Neural crest cell (in vitro differentiated cells): ENCODE measurements around the gene AGPAT4. TPM values are rescaled to one million over a fixed set of nuclear protein-coding genes. Genes with fewer than 3 reads are reported as not detected.

Experiments
- DNase-seq: peaks from one replicate; pipeline ENCODE4 v3.0.0; 2021; ENCODE audit warnings: low read depth, mixed read lengths, low spot score
- H3K27ac Mint-ChIP-seq: one replicate; pipeline ENCODE4 v1.8.0; 2021; ENCODE audit warnings: mild to moderate bottlenecking, mixed read lengths; ENCODE audit not compliant: unreplicated experiment
- H3K27me3 Mint-ChIP-seq: 2 replicates; pipeline ENCODE4 v1.8.0; 2021; ENCODE audit warnings: low read depth, mild to moderate bottlenecking, mixed read lengths
- H3K36me3 Mint-ChIP-seq: 2 replicates; pipeline ENCODE4 v1.8.0; 2021; ENCODE audit warnings: low read depth, mild to moderate bottlenecking, mixed read lengths
- H3K4me1 Mint-ChIP-seq: 2 replicates; pipeline ENCODE4 v1.8.0; 2021; ENCODE audit warnings: mixed read lengths
- H3K4me3 Mint-ChIP-seq: one replicate; pipeline ENCODE4 v1.8.0; 2021; ENCODE audit warnings: mild to moderate bottlenecking, mixed read lengths
- H3K9me3 Mint-ChIP-seq: 2 replicates; pipeline ENCODE4 v1.8.0; 2021; ENCODE audit warnings: mixed read lengths
- total RNA-seq: library from RNA; stranded (reverse); gene quantifications from 2 replicates; pipeline ENCODE4 v1.2.1, GENCODE V29; 2021
- TF ChIP-seq, protein P1 (sequence below): fragments of 200-600 bp; sonication (generic); conservative IDR thresholded peaks from 2 replicates; pipeline ENCODE4 v1.5.0; 2021; ENCODE audit warnings: antibody characterized with exemption, mild to moderate bottlenecking

Gene AGPAT4
- total RNA-seq, 1 donor from 2014 or later = 37.6 TPM

DNA sequence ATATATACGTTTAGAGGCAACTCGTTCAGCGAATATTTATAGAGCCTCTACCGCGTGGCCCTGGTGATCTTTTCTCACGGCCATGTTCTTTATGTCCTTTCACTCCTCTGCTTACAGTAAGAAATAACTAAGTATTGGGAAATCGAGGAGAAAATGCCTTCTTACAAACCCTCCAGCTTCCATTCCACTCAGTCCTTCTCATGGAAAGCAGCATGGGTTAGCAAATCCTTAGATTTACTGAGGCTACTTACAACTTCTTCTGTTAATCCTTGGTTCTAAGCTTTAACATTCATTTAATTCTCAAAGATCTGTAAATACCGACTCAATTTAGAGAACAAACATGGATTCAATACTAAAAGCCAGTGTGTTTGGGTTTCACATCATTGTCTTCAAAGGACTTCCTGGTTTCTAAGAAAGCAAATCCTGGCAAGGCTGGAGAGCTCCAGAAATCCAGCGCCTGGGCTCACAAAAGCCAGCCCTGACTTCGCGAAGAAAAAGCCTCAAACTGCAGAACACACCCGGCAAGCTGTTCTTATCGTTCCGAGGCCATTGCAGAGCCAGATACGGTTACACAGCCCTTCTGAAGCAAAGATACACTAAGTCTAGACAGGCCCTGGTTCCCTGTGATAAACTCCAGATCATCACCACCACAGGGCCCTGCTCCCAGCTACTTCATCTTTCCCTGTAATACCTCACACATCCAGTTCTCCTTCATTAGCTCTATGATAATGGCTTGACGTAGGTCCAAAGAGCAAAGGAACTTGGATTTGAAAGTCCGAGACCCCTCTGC lies 19.2 kb downstream of the AGPAT4 start:
- H3K27me3 Mint-ChIP-seq = no peaks in the 10 kb centered on the region
- peaks cover 3% of the 10 kb centered on the region for H3K9me3 Mint-ChIP-seq
- H3K4me3 Mint-ChIP-seq = no peak overlapping the region
- H3K36me3 Mint-ChIP-seq = peaks cover 25% of the 10 kb centered on the region
- DNase-seq = no peak
- no peak overlapping the region for H3K27ac Mint-ChIP-seq
- peaks cover 26% of the 10 kb centered on the region for H3K4me1 Mint-ChIP-seq
- TF ChIP-seq, protein P1, sequence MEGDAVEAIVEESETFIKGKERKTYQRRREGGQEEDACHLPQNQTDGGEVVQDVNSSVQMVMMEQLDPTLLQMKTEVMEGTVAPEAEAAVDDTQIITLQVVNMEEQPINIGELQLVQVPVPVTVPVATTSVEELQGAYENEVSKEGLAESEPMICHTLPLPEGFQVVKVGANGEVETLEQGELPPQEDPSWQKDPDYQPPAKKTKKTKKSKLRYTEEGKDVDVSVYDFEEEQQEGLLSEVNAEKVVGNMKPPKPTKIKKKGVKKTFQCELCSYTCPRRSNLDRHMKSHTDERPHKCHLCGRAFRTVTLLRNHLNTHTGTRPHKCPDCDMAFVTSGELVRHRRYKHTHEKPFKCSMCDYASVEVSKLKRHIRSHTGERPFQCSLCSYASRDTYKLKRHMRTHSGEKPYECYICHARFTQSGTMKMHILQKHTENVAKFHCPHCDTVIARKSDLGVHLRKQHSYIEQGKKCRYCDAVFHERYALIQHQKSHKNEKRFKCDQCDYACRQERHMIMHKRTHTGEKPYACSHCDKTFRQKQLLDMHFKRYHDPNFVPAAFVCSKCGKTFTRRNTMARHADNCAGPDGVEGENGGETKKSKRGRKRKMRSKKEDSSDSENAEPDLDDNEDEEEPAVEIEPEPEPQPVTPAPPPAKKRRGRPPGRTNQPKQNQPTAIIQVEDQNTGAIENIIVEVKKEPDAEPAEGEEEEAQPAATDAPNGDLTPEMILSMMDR = no peak

DNA sequence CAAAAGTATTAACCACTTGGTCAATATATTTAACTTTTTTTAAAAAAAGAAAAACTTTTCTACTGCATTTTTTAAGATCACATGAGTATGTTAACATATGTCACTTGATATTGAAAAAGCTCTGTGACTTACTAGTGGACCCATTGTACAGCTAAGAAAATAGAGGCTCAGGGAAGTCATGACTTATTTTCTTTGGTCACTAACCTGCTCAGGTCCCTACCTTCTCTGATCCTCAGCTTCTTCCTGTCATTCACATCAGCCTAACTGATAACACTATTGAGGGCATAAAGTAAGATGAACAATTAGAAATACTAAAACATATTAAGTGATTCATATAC lies 19.8 kb downstream of the AGPAT4 start:
- no peak overlapping the region for H3K4me3 Mint-ChIP-seq
- H3K36me3 Mint-ChIP-seq = peaks cover 26% of the 10 kb centered on the region
- DNase-seq = no peak
- TF ChIP-seq, protein P1 = no peak
- H3K27ac Mint-ChIP-seq = no peak overlapping the region
- H3K27me3 Mint-ChIP-seq = no peaks in the 10 kb centered on the region
- H3K4me1 Mint-ChIP-seq = peaks cover 26% of the 10 kb centered on the region
- peaks cover 6% of the 10 kb centered on the region for H3K9me3 Mint-ChIP-seq

DNA sequence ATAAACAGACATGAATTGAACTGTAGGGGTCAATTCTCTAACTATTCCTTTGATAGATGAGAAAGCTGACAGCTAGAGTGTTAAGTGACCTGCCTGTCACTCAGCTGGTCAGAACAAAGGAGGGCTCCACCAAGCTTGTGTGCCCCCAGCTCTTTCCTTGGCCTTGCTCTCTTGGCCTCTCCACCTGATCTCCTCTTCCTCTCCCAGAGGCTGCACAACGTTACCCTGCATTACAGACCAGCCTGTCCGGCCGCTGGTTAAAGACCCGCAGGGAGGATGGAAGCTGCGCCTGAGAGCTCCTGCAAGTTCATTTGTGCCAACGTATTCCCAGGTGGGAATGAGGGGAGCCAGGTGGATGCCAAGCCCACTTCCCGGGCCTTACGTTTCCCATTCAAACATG lies 22.5 kb downstream of the AGPAT4 start:
- Mint-ChIP-seq H3K27ac (peak overlapping the region; percentile 85), H3K36me3 (peaks cover 26% of the 10 kb centered on the region)
- no peak for DNase-seq

DNA sequence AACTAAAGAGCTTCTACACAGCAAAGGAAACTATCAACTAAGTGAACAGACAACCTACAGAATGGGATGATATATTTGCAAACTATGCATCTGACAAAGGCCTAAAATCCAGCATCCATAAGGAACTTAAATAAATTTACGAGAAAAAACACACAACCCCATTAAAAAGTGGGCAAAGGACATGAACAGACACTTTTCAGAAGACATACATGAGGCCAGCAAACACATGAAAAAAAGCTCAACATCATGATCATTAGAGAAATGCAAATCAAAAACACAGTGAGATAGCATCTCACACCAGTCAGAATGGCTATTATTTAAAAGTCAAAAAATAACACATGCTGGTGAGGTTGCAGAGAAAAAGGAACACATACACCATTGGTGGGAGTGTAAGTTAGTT lies 24.5 kb downstream of the AGPAT4 start:
- peaks cover 9% of the 10 kb centered on the region for H3K9me3 Mint-ChIP-seq
- peaks cover 26% of the 10 kb centered on the region for H3K36me3 Mint-ChIP-seq
- H3K27me3 Mint-ChIP-seq = no peaks in the 10 kb centered on the region
- H3K4me1 Mint-ChIP-seq = peaks cover 33% of the 10 kb centered on the region
- TF ChIP-seq, protein P1 = no peak
- H3K4me3 Mint-ChIP-seq = no peak overlapping the region
- DNase-seq = no peak
- H3K27ac Mint-ChIP-seq = no peak overlapping the region

More for the DNA sequence above, 22.5 kb downstream of the AGPAT4 start:
- peaks cover 9% of the 10 kb centered on the region for H3K9me3 Mint-ChIP-seq
- TF ChIP-seq, protein P1 = no peak
- H3K4me1 Mint-ChIP-seq = peaks cover 30% of the 10 kb centered on the region
- peak overlapping the region; percentile 5 for H3K4me3 Mint-ChIP-seq
- H3K27me3 Mint-ChIP-seq = no peaks in the 10 kb centered on the region

DNA sequence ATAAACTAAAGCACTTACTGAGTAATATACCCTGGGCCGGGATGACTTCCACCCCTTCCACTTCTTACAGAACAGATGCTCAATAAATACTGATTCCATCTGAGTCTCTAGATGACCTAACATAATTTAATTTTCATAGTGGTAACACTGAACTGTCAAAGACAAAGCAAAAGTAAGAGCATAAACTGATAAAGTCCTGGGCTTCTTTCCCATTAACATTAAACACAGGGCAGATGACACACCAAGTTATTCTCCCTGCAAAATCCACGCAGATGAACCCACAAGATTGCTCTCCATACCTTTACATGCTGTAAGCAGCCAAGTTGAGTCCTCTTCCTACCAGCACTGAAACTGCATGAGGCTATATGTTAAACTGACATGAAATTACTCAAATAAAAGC lies 27.1 kb downstream of the AGPAT4 start:
- Mint-ChIP-seq H3K27ac (no peak overlapping the region), H3K27me3 (no peaks in the 10 kb centered on the region), H3K9me3 (peaks cover 9% of the 10 kb centered on the region), H3K36me3 (peaks cover 21% of the 10 kb centered on the region), H3K4me1 (peaks cover 42% of the 10 kb centered on the region), H3K4me3 (no peak overlapping the region)
- TF ChIP-seq, protein P1 = no peak
- DNase-seq = no peak
